ENCODE results near the gene THSD7B.
A peak's percentile ranks its signal among the peaks of the same experiment; 100 is the strongest.
"Not testable (repeated sequence)": the region's sequence is repeated elsewhere in the genome, so short reads cannot be mapped to it uniquely, and the experiment has no call there.

The THSD7B gene

GRCh38 chr2:136962105-136962725 lies 196.9 kb downstream of the THSD7B start:
- no peak for DNase-seq

GRCh38 chr2:136966485-136966884 lies 201.1 kb downstream of the THSD7B start:
- no peak for DNase-seq

- DNase-seq, result no peak
Observed at GRCh38 chr2:136980303-136980702, 215.0 kb downstream of the THSD7B start.

GRCh38 chr2:136981689-136982088 lies 216.3 kb downstream of the THSD7B start:
- not testable (repeated sequence) for DNase-seq

- DNase-seq, result no peak
Observed at GRCh38 chr2:136985044-136985443, 219.7 kb downstream of the THSD7B start.

- DNase-seq, result no peak
Observed at GRCh38 chr2:136986605-136987221, 221.4 kb downstream of the THSD7B start.

- no peak for DNase-seq
Observed at GRCh38 chr2:136990316-136990715, 225.0 kb downstream of the THSD7B start.

GRCh38 chr2:136994793-136995192 lies 229.4 kb downstream of the THSD7B start:
- no peak for DNase-seq

GRCh38 chr2:136997557-136997956 lies 232.2 kb downstream of the THSD7B start:
- DNase-seq, result no peak

- no peak for DNase-seq
Observed at GRCh38 chr2:137000811-137001210, 235.5 kb downstream of the THSD7B start.

GRCh38 chr2:137002896-137003295 lies 237.6 kb downstream of the THSD7B start:
- no peak for DNase-seq

GRCh38 chr2:137005210-137005609 lies 239.9 kb downstream of the THSD7B start:
- DNase-seq, result no peak

- no peak for DNase-seq
Observed at GRCh38 chr2:137007938-137008337, 242.6 kb downstream of the THSD7B start.

- no peak for DNase-seq
Observed at GRCh38 chr2:137009953-137010352, 244.6 kb downstream of the THSD7B start.

- no peak for DNase-seq
Observed at GRCh38 chr2:137020452-137021196, 255.3 kb downstream of the THSD7B start.

GRCh38 chr2:137021763-137022162 lies 256.4 kb downstream of the THSD7B start:
- DNase-seq, result no peak

- no peak for DNase-seq
Observed at GRCh38 chr2:137023205-137023604, 257.9 kb downstream of the THSD7B start.

- DNase-seq, result no peak
Observed at GRCh38 chr2:137031731-137032130, 266.4 kb downstream of the THSD7B start.

- peak; percentile 53 for DNase-seq
Observed at GRCh38 chr2:137036619-137037018, 271.3 kb downstream of the THSD7B start.

- DNase-seq, result no peak
Observed at GRCh38 chr2:137039482-137040152, 274.3 kb downstream of the THSD7B start.

GRCh38 chr2:137047369-137047768 lies 282.0 kb downstream of the THSD7B start:
- no peak for DNase-seq

GRCh38 chr2:137048455-137048854 lies 283.1 kb downstream of the THSD7B start:
- DNase-seq, result no peak

GRCh38 chr2:137049518-137049917 lies 284.2 kb downstream of the THSD7B start:
- no peak for DNase-seq

GRCh38 chr2:137050949-137051348 lies 285.6 kb downstream of the THSD7B start:
- DNase-seq, result no peak
